HG03196 (cell line): ENCODE measurements around the gene FAM107A.

Source experiments
- ATAC-seq: cut with Tn5 transposase; IDR thresholded peaks from one replicate; pipeline ENCODE4 v1.9.1; 2021; ENCODE audit not compliant: unreplicated experiment

Gene FAM107A, protein sequence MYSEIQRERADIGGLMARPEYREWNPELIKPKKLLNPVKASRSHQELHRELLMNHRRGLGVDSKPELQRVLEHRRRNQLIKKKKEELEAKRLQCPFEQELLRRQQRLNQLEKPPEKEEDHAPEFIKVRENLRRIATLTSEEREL

GRCh38 chr3:58577269-58577821, at the start of gene FAM107A:
Gene FAM107A (minus strand): TSS chr3:58577391. CDS start chr3:58569860, 7,531 bp downstream.
- no peak for ATAC-seq

DNA sequence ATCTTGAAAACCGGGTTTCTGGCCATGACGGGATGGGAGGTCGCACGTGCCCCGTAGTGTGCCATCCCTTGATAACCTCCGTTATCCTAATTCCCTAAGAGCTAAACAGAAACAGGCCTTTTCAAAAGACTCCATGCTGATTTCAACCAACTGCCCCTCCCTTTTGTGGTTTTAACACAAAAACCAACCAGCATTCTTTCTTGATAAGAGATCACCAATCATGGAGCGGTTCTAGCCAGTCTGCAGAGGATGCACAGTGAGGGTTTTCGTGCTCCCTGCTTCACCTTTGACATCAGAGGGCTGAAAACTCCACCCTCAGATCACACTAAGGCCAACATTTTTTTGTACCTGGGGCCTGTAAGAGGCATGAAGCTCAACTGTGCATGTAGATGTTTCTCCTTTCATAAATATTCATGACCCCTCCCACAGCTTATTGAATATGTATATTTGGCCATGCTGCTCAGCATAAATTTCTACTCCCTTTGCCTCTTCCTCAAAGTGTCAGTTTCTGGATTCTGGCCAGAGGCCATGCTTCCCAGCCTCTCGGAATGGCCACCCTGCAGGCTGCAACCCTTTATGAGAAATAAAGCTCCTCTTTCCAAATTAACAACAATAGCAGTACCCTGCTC, 48.1 kb upstream of the FAM107A start:
- no peak for ATAC-seq

- no peak for ATAC-seq
Observed at GRCh38 chr3:58624550-58624949, 47.4 kb upstream of the FAM107A start.

GRCh38 chr3:58623961-58624360, 46.8 kb upstream of the FAM107A start:
- no peak for ATAC-seq

- ATAC-seq, result no peak
Observed at GRCh38 chr3:58623478-58623877, 46.3 kb upstream of the FAM107A start.

GRCh38 chr3:58622892-58623291, 45.7 kb upstream of the FAM107A start:
- ATAC-seq, result no peak

- no peak for ATAC-seq
Observed at GRCh38 chr3:58622436-58622835, 45.2 kb upstream of the FAM107A start.

DNA sequence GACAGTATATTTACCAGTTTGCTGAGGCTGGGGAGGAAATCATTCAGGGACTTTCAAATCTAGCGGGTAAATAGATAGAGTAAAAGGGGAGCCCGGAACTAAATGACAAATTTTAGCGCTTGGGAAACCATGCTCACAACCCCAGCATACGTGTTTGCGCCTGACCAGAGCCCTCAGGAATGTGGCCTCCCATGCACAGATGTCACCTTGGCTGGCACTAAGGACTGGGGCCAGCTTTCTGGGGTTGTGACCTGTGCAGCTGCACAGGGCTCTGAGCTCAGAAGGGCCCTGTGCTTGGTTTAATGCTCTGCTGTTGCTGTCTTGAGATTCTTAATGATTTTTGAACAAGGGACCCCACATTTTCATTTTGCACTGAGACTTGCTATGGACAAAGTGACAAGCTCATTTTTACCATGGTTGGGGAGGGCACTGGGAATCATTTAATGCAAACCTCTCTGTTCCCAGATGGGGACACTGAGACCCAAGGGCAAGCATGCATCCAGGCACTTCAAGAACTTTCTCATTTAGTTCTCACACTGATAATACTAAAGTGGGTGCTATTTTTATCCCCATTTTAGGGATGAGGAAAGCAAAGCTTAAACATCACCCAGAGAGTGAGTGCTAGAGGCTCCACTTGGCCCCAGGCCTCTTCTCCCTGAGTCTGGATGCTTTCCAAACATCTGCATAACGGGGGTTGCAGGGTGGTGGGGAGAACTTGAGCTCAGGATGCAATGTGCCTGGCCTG, 44.1 kb upstream of the FAM107A start:
- ATAC-seq, result no peak

DNA sequence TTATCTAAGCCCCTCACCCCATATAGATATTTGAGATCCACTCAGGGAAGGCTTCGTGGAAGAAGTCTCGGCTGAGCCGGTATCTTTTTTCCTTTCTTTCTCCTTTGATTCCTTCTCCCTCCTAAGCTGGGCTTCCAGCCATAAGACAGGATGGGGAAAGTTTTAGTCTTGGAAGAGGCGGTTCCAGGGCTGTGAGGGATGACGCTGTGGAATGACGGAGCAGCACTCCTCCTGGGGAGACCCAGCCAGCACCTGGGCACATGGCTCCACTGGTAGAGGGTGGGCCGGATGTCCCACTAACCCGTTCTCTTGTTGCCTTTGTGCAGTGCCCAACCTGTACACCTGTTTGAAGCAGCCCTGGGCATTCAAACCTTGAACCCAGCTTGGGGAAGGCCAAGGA, 43.2 kb upstream of the FAM107A start:
- ATAC-seq, result no peak

DNA sequence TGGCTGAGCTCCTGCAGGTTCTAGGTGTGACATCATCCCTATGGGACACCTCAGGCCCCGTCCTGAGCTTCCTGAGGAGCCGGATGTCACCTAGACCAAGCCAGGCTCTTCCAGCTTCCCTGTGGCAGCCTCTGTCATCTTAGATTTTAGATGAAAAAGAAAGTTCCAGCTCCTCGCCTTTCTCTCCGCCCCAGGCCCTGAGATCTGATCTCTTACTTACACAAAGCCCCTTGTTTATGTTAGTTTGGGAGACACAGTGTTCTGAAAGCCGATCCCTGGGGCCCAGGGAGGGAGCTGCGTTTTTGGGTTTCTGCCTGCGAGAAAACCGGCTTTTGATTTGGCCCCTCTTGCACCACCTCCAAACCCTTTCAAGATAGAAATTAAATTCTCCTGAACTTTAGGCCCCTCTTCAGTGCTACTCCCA, 40.2 kb upstream of the FAM107A start:
- ATAC-seq, result no peak

- ATAC-seq, result no peak
Observed at GRCh38 chr3:58613236-58614132, 36.3 kb upstream of the FAM107A start.

GRCh38 chr3:58612830-58613229, 35.6 kb upstream of the FAM107A start:
- ATAC-seq, result no peak

DNA sequence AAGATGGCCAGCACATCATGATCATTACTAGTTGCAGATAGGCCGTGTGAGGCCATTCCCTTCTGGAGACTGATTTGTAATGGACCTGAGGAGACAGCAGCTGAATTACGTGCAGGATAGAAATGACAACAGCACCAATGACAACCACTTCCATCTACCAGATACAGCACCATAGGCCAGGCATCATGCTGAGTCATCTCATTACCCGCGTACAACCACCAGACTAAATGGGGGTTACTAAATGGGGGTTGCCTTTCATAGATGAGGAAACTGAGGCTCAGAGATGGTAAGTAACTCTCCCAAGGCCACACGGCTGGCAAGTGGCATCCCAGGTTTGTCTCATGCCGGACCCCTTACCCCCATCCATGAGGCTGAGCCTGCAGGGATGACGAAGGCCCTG, 32.8 kb upstream of the FAM107A start:
- ATAC-seq, result no peak

- ATAC-seq, result no peak
Observed at GRCh38 chr3:58608648-58609047, 31.5 kb upstream of the FAM107A start.

DNA sequence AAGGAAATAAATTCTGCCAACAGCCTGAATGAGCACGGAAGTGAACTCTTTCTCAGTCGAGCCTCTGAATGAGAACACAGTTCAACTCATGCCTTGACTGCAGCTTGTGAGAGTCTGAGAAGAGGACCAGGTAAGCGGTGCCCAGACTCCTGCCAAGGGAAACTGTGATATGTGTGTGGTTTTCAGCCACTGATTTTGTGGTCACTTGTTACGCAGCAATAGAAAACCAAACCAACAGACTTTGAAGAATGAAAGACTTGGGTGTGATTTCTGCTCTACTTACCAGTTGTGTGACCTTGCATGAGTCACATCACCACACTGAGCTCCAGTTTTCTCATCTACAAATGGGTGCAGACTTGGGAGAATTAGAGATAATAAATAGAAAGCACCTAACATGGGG, 30.6 kb upstream of the FAM107A start:
- no peak for ATAC-seq

DNA sequence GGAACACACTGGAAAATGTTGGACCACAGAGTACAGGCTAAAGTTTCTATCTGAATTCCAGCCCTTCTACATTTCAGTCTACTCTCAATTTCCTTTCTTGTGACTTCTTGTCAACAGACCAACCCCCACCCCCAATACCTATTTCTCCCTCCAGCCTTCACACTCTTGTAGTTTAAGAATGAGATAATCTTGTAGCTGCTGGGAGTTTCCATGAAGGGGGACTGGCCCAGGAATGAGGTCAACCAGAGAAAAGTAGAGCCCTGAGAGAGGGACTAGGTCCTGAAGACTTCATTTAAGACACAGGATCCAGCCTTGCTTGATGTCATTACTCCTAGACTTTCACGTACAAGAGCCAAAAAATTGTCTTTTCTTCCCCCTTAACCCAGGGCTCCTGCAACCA, 29.5 kb upstream of the FAM107A start:
- no peak for ATAC-seq

DNA sequence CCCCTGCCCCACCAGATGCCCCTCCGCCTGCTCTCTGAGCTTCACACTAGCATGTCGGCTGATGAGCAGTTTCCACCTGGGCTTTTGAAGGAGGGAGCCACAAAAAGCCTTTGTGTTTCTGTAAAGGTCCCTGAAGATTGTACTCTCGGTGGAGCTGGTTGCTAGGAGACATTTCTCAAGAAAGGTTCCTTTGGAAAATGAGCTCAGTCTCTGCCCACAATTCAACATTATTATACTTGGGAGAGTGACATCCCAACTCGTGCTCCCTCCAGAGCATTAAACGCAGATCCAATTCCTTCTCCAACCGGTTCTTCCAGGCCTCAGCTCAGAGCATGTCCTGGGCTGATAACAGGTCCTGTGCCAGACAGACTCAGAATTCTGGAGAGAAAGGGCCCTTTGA, 26.8 kb upstream of the FAM107A start:
- no peak for ATAC-seq

GRCh38 chr3:58603606-58604005, 26.4 kb upstream of the FAM107A start:
- no peak for ATAC-seq

DNA sequence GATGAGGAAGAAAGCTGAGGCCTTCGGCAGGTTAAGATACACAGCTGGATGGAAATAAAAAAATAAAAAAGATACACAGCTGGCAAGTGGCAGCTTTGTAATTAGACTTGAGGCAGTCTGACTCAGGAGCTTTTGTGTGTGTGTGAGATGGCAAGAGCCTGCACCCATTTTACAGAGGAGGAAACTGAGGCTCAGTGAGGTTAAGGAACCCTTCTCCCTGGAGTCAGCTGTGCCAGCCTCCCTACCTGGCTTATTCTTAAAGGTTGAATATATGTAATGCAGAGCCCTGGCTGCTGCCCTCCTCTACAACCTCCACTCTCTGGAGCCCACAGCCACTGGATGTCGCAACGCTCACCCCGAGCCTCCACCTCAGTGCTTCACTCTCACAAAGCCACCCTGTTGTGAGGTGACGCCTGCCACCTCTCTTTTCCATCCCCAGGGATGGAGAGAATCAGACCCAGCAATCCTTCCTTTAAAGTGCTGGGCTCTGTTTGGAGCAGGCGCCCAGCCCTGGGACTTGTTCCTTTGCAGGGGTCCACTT, 20.6 kb upstream of the FAM107A start:
- no peak for ATAC-seq

DNA sequence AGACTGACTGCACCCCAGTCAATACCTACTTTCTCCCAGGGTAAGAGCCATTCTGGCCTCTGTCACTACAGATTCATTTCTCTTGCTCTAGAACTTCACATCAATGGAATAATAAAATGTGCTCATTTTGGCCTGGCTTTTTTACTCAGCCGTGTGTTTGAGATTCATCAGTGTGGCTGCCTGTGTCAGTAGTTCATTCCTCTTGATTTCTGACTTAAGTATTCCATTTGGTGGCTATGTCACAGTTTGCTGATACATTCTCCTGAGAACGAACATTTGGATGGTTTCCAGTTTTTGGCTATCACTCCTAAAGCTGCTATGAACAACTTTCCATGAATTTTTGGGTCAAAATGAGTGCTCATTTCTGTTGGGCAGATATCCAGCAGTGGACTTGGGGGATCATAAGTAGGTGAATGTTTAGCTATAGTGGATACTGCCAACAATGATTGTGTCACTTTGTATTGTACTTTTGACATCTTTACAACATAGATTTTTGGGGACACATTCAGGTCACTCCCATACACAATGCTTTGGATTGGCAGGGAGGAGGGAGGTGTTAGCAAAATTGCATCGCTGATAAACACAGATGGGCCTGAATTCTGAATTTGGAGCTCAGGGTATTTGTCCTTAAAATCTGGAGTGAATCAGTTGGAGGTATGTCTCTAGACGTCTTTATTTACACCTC, 19.8 kb upstream of the FAM107A start:
- ATAC-seq, result no peak
